DMS53 (cell line): Measurements from ENCODE around the gene MAPK8IP1.
A peak's percentile ranks its signal among the peaks of the same experiment; 100 is the strongest.

Experiments used
- DNase-seq: peaks from one replicate; lab custom pipeline; 2025; lab: John Stamatoyannopoulos, UW

The MAPK8IP1 gene

DNA sequence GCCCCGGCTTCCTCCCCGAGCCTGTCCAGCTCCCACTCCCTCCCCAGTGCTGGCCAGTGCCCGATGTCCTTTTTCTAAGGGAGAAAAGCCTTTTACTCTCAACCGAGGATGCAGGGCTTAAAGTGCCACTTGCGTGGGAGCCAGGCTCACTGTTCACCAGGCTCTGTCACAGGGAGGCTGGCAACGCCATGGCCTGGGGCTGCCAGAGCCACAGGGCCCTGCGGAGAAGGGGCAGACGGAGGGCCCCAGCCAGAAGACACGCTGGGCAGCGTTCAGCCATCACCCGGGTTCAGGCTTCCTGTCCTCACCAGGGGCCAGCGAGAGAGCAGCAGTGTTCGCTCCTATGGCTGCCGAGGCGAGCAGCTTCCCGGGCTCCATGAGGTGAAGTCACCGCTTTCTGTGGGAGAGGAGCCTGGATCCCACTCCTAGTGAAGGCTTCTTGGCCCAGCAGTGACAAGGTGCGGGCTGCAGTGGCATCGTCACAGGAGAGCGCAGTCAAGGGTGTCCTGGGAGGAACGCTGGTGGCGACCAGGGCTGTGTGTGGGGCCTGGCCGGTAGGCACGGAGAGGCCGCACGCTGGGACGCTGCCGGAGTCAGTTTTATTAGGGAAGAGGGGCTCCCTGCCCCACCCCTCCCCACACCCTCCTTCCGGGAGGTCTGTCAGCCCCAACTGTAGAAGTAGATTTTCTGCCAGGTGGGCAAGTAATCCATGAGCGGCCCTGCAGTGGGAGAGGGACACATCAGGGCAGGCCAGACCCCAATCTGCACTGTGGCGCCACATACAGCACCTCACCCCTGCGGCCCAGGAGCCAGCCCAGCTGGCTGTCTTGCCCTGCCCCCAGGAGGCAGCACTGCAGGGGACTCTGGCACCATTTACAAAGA, 24.4 kb downstream of the MAPK8IP1 start:
- DNase-seq = no peak

DNA sequence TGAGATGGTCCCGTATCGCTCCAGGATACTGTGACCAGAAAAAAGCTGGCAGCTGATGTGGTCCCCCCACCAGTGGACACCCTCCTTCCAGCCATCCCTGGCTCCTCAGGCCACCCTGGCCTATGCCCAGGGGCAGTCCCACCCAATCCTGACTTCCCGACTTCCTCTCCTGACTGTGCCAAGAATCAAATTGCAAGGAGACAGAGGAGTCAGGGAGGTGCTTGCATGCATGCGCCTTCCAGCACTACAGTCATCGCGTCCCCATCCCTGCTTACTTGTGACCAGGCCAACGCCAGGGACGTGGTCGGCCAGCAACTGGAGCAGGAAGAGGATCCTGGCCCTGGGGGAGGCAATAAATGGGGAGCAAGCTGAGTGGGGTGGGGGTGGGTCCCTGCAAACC, 25.2 kb downstream of the MAPK8IP1 start:
- DNase-seq = no peak

DNA sequence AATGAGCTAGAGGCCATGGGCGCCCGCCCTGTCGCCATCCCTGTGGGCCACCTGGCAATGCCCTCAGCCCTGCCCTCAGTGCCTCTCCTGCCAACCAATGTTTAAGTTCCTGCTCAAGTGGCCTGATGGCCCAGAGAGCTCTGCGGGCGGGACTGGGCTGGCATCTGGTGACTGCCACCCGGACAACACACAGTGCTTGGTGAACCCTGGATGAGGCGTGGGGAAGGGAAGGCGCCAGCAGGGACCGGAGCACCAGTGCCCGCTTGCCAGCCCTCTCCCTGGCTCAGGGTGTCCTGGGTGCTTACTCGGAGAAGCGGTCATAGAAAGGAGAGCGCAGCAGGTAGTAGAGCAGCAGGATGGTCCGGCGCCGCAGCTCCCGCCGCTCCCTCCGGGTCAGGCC, 28.1 kb downstream of the MAPK8IP1 start:
- no peak for DNase-seq

DNA sequence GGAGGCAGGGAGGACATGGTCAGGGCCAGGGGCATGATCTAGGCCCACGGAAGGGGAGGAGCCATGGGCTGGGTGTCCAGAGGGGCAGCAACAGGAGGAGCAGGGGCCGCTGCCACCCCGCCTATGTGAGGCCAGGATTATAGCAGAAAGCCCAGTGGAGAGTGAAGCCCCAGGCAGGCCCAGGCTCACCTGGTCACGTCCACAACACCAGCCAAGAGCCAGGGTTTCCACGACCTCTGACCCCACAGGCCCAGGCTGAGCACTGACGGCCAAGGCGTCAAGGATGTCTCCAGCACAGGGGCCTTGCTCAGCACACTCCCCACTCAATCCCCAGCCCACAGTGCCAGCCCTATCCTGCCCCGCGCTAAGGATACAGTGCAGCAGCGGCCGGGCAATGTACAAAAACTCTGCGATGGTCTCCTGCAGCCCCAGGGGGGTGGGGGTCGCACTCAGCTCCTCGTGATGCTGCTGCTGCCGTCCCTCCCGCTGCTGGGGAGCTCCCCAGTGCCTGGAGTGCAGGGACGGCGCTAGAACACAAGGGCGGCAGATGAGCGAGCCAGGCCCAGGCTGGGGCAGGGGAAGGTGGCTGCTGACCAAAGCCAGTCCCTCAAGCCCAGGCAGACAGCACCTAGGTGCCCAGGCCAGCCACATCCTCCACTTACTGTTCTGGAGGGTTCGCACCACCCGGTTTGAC, 28.6 kb downstream of the MAPK8IP1 start:
- DNase-seq = no peak

DNA sequence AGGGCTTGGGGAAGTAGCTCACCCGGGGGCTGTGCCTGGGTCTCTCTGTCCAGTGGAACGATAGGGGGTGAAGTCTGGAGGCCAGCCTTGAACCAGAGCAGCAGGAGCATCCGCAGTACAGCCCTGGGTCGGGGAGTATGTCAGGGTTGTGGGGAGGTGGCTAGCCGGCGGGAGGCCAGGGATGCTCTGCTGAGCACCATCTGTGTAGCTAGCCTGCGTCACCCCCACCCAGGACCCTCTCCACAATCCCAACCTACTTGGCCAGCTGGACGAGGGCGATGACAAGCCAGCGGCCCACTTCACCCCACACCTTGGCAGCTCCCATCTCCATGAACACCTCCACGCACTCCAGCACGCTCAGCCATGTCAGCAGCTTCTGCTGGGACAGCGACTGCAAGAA, 30.0 kb downstream of the MAPK8IP1 start:
- DNase-seq = no peak

DNA sequence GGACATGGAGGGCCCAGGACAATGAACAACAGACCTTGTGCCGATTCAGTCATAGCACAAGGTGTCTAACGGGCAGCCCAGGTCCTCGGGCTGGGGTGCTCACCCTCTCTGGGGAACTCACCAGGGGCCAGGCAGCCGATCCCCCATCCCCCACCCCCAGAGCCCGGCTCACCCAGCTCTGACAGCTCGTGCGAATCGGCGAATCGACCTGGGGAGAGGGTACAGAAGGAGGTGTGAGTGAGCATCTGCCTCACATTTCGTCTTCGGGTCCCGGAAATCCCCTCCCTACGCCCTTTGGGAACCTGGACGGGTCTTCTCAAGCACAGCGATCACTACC, 31.8 kb downstream of the MAPK8IP1 start:
- DNase-seq = peak; percentile 54

DNA sequence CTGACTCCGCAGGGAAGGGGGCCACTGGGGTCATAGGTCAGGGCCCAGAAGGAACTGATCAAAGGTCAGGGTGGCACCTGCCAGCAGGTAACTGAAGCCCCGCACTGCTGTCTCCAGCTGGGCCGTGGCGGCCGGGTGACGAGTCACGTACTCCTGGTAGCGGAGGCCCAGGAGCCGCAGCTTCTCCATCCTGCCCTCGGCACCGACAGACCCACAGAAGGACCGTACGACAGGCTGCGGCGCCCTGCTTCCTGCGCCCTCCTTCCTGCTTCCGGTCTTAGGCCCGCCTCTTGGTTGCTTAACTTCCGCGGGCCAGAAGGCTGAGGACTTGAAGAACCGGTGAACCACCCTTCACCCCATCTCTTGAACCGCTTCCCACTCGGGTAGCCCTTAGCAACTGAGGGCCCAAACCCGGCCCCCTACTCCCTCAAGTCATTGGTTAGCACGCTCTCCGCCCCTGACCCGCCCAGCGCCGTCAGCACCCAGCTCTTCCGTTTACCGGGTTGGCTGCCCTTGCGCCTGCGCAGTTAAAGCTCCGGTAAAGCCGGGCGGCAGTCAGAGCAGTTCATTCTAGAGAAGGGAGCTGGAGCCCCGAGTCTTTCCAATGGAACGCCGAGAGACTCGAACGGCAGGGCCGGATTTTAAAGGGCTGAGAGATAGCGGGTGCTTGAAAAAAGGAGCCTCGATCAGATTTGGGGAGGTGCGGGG, 32.3 kb downstream of the MAPK8IP1 start, which contains the start of gene PEX16:
TSS of gene PEX16 (minus strand) at position 255 of the 708 bp plus-strand sequence. CDS start at position 189, 66 bp downstream.
- peak; percentile 97 for DNase-seq

DNA sequence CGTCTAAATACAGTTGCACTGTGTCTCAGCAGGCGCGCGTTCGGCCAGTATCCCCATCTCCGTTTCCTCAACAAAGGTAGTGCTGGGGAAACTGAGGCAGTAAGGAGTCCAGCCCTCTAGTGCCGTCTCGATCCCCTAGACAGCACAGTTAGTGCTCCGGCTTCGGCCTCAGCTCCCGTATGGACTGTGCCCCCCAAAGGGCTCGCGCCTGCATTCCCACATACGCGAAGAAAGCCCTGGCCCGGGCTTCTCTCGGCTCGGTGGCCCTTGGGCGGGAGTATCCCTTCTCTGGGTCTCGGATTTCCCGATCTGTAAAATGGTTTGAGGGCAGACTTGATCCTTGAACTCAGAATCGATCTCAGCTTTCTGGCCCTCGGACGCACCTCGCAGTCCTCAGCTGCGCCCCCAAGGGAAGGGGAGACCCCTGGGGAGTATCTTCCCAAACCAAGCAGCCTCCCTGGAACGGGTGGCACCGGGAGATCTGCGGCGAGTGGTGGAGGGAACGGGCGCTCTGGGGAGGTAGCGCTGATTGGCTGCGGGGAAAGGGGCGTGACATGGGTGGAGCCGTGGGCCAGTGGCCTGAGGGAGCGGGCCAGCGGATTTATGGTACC, 33.0 kb downstream of the MAPK8IP1 start:
- DNase-seq = peak; percentile 86

DNA sequence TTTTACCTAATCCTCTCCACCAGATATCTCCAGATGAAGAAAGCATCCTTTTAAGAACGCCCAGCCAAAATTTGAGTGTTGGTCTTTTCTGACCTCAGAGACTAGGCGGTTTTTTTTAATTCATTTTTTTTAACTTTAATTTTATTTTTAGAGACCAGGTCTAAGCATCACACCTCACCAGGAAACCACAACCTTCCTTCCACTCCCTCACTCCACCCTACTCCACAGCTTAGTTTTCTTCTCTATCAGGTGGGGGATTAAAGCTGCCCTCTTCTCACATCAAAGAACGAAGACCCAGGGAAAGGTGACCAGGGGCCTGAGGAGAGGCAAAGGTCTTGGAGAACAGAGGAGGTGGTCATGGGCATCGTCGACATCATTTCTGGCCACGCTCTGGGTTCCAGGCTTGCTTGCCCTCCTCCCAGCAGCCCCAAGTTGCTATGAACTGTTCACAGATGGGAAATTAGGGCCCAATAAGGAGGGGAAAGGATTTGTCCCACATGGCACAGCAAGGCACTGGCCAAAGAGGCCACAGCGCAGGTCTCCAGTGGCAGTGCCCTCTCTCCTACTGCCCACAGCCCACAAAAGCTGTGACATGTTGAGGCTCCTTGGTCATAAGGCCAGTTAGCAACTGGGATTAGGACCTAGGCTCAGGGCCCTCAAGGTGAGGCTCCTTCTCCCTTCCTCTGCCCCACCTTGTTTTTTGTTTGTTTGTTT, 33.7 kb downstream of the MAPK8IP1 start:
- DNase-seq = no peak

DNA sequence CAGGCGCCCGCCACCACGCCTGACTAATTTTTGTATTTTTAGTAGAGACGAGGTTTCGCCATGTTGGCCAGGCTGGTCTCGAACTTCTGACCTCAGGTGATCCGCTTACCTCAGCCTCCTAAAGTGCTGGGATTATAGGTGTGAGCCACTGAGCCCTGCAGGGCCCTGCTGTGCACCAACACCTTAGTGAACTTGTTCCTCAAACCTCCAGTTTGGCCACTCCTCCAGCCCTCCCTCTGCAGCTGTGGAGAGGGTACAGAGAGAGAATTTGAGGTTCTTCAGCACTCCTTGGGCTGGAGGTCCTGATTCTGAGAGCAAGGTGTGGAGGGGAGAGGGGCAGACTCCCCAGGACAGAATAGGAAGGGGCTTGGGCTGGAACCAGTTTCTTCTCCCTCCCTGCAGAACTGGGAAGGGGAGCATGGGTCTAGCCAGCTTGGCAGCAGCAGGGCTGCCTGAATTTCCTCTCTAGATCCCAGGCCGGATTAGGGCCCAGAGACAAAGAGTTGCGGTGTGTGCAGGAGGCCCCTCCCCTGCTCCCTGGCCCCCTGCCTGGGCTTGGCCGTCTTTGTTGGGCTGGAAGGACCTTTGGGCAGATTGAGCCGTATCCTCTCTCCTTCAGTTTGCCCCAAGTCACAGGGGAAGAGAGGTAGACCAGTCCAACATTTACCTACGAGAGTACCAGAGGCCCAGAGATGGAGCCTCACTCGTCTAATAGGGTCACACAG, 34.5 kb downstream of the MAPK8IP1 start:
- DNase-seq = no peak

DNA sequence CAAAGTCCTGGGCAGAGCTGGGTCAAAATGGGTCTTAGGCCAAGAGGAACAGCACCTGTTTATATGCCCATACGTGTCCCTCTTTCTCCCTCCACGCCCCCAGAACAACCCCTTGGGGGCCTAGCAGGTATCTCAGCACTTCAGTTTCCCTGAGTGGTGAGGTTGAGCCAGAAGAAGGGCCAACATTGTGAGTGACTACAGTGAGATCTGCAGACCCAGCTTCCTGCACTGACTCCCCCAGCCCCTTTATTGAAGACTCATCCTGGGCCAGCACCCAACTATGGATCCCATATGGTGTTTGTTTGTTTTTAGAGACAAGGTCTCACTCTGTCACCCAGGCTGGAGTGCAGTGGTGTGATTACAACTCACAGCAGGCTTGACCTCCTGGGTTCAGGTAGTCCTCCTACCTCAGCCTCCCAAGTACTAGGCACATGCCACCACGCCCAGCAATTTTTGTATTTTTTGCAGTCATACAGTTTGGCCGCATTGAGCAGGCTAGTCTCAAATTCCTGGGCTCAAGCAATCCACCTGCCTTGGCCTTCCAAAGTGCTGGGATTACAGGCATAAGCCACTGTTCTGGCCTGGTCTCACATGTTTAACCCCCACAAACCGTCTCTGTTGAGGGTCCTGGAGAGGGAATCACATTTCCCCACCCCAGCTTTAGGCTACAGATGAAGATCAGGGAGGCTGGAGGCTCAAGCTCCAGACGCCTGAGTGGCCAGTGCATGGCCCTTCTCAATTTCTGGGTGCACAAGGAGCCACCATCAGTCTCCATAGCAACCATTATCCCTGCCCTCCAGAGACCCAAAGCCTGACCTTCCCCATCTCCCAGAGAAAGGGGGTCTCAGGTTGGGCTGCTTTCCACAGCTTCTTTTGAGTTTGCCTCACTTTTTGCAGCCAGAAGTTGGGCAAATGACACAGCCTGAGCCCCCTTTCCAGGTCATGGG, 35.4 kb downstream of the MAPK8IP1 start:
- no peak for DNase-seq

DNA sequence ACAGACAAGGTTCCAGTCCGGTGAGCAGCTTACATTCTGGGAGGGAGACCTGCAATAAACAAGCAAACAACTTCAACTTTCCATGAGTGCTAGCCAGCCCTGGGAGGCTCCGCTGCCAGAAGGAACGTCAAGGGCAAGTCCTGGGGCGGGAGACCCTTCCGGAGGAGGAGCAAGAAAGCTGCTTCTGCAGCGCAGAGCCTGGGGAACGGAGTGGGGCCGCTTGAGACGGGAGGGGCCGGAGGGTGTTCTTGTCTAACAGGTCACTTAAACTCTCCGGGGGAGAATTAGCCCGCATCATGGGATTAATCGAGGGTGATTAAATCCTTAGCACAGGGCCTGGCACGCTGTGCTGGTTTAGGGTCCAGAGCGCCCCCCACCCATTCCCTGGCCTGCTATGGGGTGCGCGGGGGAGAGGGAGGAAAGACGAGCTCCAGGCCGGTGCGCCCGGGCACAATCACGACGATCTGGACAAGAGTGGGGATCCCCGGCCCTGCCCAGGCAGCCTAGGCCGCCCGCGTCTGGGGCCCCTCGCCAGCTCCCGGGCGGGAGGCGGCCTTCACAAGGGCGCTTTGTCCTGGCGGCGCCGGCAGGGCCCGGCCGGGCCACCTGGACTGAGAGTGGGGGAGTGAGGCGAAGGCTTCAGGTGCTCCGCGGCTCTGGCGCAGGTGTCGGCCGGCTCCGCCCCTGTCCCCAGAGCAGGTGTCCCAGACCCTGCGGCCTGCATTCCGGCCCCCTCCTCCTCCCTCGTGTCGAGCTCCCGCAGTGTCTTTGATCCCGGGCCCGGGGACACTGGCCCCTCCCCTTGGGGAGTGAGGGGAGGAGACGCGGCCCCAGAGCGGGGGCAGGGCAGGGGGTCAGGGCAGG, 36.3 kb downstream of the MAPK8IP1 start:
- DNase-seq = peak; percentile 97

DNA sequence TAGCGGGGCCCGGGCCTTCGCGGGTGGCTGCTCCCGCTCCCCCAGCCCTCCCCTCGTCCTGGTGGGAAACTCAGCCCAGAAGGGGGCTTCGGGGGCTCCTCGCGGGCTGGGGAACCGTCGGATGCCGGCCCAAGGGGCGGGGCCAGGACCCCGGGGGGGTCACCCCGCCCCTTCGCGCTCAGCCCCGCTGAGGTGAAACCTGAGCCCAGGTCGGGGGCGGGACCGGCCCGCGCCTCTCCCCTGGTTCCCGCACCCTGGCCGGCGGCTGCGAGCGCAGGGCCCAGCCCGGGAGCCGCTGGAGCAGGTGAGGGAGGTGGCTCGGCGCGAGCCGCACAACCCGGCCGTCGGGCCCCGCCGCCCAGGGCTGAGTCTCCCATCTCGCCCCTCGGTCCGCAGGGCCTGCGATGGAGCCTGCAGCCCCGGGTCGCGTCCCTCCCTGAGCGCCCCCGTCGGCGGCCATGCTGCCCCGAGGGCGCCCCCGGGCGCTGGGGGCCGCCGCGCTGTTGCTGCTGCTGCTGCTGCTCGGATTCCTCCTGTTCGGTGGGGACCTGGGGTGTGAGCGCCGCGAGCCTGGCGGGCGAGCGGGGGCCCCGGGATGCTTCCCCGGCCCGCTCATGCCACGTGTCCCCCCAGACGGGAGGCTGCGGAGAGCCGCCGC, 37.1 kb downstream of the MAPK8IP1 start, which contains the start of gene LARGE2:
TSS of gene LARGE2 (plus strand) at position 232 of the 658 bp plus-strand sequence. CDS start at position 459, 227 bp downstream.
- peak; percentile 90 for DNase-seq

DNA sequence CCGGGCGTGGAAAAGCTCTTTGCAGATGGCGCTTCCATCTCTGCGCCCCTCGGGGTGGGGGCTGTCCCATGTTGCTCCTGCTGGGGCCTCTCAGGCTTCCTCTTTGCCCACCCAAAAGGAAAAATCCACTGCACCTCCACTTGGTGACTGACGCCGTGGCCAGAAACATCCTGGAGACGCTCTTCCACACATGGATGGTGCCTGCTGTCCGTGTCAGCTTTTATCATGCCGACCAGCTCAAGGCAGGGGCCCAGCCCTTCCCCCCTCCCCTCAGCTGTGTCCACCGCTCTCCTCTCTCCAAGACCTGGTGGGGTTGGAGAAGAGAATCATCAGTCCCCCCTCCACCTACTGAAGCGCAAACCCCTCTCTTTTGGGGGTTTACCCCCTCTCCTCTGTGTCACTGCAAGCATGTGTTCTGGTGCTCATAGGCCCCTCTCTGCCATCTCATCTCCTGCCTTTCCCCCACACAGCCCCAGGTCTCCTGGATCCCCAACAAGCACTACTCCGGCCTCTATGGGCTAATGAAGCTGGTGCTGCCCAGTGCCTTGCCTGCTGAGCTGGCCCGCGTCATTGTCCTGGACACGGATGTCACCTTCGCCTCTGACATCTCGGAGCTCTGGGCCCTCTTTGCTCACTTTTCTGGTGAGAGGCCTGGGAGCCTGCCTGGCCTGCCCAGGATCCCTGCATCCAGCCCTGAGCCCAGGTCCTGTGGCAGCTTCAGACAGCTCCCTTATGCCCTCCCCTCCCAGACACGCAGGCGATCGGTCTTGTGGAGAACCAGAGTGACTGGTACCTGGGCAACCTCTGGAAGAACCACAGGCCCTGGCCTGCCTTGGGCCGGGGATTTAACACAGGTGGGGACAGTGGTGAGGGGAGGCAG, 38.8 kb downstream of the MAPK8IP1 start:
- DNase-seq = no peak

DNA sequence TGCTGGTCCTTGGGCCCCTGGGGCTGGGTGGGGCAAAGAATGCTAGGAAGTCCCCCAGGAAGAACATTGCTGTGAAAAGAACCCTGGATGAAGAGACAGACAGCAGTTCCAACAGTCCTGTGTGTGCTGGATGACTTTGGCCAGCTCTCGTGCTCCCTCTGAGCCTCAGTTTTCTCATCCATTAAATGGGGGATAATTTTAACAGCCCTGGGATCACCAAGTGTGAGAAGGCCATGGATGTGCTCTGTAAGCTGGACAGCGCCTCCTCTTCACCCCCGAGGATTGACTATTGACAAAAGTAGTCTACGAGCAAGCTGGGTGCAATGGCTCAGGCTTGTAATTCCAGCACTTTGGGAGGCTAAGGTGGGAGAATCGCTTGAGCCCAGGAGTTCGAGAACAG, 39.5 kb downstream of the MAPK8IP1 start:
- DNase-seq = no peak

DNA sequence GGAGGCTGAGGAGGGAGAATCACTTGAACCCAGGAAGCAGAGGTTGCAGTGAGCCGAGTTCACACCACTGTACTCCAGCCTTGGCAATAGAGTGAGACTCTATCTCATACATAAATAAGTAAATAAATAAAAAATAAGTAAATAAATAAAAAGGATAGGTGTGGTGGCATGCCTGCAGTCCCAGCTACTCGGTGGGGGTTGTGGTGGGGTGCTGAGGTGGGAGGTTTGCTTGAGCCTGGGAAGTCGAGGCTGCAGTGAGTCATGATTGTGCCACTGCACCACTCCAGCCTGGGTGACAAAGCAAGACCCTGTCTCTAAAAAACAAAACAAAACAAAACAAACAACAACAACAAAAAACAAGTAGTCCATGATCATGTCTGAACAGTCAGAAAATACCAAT, 40.1 kb downstream of the MAPK8IP1 start:
- no peak for DNase-seq

DNA sequence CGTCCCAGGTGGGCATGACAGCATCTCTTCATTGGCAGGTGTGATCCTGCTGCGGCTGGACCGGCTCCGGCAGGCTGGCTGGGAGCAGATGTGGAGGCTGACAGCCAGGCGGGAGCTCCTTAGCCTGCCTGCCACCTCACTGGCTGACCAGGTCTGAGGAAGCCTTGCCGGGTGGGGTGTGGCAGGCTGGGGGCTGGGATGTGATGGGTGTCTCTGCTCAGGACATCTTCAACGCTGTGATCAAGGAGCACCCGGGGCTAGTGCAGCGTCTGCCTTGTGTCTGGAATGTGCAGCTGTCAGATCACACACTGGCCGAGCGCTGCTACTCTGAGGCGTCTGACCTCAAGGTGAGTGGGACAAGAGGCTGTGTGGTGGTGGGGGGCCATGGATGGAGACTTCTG, 40.5 kb downstream of the MAPK8IP1 start:
- no peak for DNase-seq
